HEK293 (cell line): ENCODE results near the gene RCL1.

Source experiments
- CTCF ChIA-PET: fragments of 350-600 bp; formaldehyde crosslinking; extraction: SDS; loops from one replicate; lab custom pipeline; 2021; ENCODE audit warnings: antibody characterized with exemption; lab: Yijun Ruan, JAX
- POLR2A ChIA-PET: fragments of 300-600 bp; formaldehyde crosslinking; extraction: SDS; loops from one replicate; lab custom pipeline; 2020; ENCODE audit warnings: antibody characterized with exemption, inconsistent platforms; lab: Yijun Ruan, JAX
- H3K27ac ChIP-seq: fragments of 200-500 bp; sonication (Bioruptor generic); 2 replicates; pipeline ENCODE4 v1.5.1; 2014; ENCODE audit warnings: low read depth, low read length, control low read depth, inconsistent platforms; ENCODE audit errors: extremely low read depth
- H3K36me3 ChIP-seq, 2 experiments: fragments of 200-500 bp in 1 of 2; sonication (Bioruptor generic) in 1 of 2; 1 replicate in 1 of 2; 2 replicates in 1 of 2; pipeline ENCODE4 v1.5.1; 2014 to 2017; ENCODE audit warnings: inconsistent platforms in 2 of 2, low read length in 2 of 2; ENCODE audit not compliant: control insufficient read depth in 2 of 2, insufficient read depth in 1 of 2
- H3K4me1 ChIP-seq: fragments of 200-500 bp; sonication (Bioruptor generic); 2 replicates; pipeline ENCODE4 v1.5.1; 2014; ENCODE audit warnings: mild to moderate bottlenecking, low read length, inconsistent platforms; ENCODE audit not compliant: control insufficient read depth, insufficient read depth
- H3K4me3 ChIP-seq: 2 replicates; pipeline ENCODE4 v1.5.1; 2011; ENCODE audit warnings: low read depth, mild to moderate bottlenecking, control low read depth, low read length, moderate library complexity
- H3K9me3 ChIP-seq: fragments of 200-500 bp; sonication (Bioruptor generic); 2 replicates; pipeline ENCODE4 v1.5.1; 2014; ENCODE audit warnings: low read depth, low read length, inconsistent platforms; ENCODE audit not compliant: control insufficient read depth, insufficient read depth
- GLIS1 ChIP-seq: fragments of 450-650 bp; formaldehyde crosslinking; IDR thresholded peaks from 2 replicates; pipeline ENCODE4 v1.5.1; 2016; ENCODE audit warnings: missing biosample characterization, missing genetic modification characterization
- ZFP3 ChIP-seq: fragments of 450-650 bp; formaldehyde crosslinking; IDR thresholded peaks from 2 replicates; pipeline ENCODE4 v1.5.1; 2016; ENCODE audit warnings: low read depth, missing biosample characterization, missing genetic modification characterization
- ZIC2 ChIP-seq: fragments of 450-650 bp; formaldehyde crosslinking; IDR thresholded peaks from 2 replicates; pipeline ENCODE4 v1.5.1; 2016; ENCODE audit warnings: missing biosample characterization, missing genetic modification characterization
- ZNF121 ChIP-seq: fragments of 450-650 bp; formaldehyde crosslinking; IDR thresholded peaks from 2 replicates; pipeline ENCODE4 v1.5.1; 2016; ENCODE audit warnings: missing biosample characterization, missing genetic modification characterization
- ZNF214 ChIP-seq: fragments of 450-650 bp; formaldehyde crosslinking; IDR thresholded peaks from 2 replicates; pipeline ENCODE4 v1.5.1; 2017; ENCODE audit warnings: missing biosample characterization, mild to moderate bottlenecking, missing genetic modification characterization, borderline replicate concordance
- TF ChIP-seq, protein P1 (sequence below): fragments of 450-650 bp; formaldehyde crosslinking; IDR thresholded peaks from 2 replicates; pipeline ENCODE4 v1.5.1; 2016; ENCODE audit warnings: missing biosample characterization, missing genetic modification characterization
- TF ChIP-seq, protein P2 (sequence below): fragments of 450-650 bp; formaldehyde crosslinking; IDR thresholded peaks from 2 replicates; pipeline ENCODE4 v1.5.1; 2016; ENCODE audit warnings: missing biosample characterization, missing genetic modification characterization, low read depth
- TF ChIP-seq, protein P3 (sequence below): fragments of 450-650 bp; formaldehyde crosslinking; conservative IDR thresholded peaks from 2 replicates; pipeline ENCODE4 v1.5.1; 2016; ENCODE audit warnings: low read depth, missing biosample characterization, missing genetic modification characterization
- TF ChIP-seq, protein P4 (sequence below): fragments of 450-650 bp; formaldehyde crosslinking; IDR thresholded peaks from 2 replicates; pipeline ENCODE4 v1.5.1; 2017; ENCODE audit warnings: missing biosample characterization, missing genetic modification characterization
- TF ChIP-seq, protein P5 (sequence below): fragments of 450-650 bp; formaldehyde crosslinking; IDR thresholded peaks from 2 replicates; pipeline ENCODE4 v1.5.0; 2017; ENCODE audit warnings: missing biosample characterization, missing genetic modification characterization, borderline replicate concordance

Gene RCL1

DNA sequence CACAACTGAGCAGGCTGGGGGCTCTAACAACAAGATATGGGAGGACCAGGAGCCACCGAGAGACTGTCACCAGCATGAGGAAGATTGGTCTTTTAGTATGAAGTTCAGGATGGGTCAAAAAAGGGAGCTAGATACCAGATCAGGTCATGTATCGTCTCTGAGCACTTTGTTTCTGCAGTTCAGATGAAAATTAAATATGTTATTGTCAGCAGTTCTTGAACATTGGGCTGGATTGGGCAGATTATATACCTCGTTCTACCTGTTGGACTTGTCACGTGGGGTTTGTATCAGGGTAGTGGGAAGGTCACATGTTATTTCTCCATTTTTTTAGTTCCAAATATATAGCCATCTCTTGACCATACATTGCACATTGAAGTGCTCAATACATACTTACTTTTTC lies 47.3 kb downstream of the RCL1 start (continued):
- TF ChIP-seq, protein P1, sequence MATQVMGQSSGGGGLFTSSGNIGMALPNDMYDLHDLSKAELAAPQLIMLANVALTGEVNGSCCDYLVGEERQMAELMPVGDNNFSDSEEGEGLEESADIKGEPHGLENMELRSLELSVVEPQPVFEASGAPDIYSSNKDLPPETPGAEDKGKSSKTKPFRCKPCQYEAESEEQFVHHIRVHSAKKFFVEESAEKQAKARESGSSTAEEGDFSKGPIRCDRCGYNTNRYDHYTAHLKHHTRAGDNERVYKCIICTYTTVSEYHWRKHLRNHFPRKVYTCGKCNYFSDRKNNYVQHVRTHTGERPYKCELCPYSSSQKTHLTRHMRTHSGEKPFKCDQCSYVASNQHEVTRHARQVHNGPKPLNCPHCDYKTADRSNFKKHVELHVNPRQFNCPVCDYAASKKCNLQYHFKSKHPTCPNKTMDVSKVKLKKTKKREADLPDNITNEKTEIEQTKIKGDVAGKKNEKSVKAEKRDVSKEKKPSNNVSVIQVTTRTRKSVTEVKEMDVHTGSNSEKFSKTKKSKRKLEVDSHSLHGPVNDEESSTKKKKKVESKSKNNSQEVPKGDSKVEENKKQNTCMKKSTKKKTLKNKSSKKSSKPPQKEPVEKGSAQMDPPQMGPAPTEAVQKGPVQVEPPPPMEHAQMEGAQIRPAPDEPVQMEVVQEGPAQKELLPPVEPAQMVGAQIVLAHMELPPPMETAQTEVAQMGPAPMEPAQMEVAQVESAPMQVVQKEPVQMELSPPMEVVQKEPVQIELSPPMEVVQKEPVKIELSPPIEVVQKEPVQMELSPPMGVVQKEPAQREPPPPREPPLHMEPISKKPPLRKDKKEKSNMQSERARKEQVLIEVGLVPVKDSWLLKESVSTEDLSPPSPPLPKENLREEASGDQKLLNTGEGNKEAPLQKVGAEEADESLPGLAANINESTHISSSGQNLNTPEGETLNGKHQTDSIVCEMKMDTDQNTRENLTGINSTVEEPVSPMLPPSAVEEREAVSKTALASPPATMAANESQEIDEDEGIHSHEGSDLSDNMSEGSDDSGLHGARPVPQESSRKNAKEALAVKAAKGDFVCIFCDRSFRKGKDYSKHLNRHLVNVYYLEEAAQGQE (tag by site-specific recombination), result no peak
- TF ChIP-seq ZFP3 (tag by site-specific recombination) (no peak), GLIS1 (tag by site-specific recombination) (no peak), ZIC2 (tag by site-specific recombination) (no peak), ZNF121 (no peak)
- TF ChIP-seq, protein P2, sequence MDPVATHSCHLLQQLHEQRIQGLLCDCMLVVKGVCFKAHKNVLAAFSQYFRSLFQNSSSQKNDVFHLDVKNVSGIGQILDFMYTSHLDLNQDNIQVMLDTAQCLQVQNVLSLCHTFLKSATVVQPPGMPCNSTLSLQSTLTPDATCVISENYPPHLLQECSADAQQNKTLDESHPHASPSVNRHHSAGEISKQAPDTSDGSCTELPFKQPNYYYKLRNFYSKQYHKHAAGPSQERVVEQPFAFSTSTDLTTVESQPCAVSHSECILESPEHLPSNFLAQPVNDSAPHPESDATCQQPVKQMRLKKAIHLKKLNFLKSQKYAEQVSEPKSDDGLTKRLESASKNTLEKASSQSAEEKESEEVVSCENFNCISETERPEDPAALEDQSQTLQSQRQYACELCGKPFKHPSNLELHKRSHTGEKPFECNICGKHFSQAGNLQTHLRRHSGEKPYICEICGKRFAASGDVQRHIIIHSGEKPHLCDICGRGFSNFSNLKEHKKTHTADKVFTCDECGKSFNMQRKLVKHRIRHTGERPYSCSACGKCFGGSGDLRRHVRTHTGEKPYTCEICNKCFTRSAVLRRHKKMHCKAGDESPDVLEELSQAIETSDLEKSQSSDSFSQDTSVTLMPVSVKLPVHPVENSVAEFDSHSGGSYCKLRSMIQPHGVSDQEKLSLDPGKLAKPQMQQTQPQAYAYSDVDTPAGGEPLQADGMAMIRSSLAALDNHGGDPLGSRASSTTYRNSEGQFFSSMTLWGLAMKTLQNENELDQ (tag by site-specific recombination), result no peak
- TF ChIP-seq, protein P3, sequence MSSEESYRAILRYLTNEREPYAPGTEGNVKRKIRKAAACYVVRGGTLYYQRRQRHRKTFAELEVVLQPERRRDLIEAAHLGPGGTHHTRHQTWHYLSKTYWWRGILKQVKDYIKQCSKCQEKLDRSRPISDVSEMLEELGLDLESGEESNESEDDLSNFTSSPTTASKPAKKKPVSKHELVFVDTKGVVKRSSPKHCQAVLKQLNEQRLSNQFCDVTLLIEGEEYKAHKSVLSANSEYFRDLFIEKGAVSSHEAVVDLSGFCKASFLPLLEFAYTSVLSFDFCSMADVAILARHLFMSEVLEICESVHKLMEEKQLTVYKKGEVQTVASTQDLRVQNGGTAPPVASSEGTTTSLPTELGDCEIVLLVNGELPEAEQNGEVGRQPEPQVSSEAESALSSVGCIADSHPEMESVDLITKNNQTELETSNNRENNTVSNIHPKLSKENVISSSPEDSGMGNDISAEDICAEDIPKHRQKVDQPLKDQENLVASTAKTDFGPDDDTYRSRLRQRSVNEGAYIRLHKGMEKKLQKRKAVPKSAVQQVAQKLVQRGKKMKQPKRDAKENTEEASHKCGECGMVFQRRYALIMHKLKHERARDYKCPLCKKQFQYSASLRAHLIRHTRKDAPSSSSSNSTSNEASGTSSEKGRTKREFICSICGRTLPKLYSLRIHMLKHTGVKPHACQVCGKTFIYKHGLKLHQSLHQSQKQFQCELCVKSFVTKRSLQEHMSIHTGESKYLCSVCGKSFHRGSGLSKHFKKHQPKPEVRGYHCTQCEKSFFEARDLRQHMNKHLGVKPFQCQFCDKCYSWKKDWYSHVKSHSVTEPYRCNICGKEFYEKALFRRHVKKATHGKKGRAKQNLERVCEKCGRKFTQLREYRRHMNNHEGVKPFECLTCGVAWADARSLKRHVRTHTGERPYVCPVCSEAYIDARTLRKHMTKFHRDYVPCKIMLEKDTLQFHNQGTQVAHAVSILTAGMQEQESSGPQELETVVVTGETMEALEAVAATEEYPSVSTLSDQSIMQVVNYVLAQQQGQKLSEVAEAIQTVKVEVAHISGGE (tag by site-specific recombination), result no peak
- TF ChIP-seq, protein P4, sequence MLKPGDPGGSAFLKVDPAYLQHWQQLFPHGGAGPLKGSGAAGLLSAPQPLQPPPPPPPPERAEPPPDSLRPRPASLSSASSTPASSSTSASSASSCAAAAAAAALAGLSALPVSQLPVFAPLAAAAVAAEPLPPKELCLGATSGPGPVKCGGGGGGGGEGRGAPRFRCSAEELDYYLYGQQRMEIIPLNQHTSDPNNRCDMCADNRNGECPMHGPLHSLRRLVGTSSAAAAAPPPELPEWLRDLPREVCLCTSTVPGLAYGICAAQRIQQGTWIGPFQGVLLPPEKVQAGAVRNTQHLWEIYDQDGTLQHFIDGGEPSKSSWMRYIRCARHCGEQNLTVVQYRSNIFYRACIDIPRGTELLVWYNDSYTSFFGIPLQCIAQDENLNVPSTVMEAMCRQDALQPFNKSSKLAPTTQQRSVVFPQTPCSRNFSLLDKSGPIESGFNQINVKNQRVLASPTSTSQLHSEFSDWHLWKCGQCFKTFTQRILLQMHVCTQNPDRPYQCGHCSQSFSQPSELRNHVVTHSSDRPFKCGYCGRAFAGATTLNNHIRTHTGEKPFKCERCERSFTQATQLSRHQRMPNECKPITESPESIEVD (tag by site-specific recombination), result no peak

DNA sequence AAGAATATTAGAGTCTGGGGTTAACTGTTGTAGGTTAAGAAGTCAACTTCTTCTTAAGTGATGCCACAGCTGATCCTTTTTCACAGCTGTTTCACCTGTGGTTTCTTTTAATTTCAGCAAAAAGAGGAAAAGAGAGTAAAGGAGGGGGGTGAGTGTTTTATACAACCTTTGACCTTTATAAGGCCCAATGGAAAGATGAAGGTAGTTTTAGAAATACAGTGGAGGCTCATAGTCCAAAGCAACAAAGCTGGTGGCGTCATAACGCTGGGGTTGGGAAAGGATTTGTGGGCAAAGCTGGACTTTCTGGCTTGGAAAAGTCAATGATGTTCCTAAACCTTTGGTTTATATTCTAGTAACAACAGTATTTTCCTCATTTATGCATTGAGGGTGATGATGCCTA lies 49.5 kb downstream of the RCL1 start:
- Histone ChIP-seq H3K9me3 (no peaks in the 10 kb centered on the region), H3K27ac (no peak overlapping the region), H3K4me1 (no peaks in the 10 kb centered on the region), H3K36me3 (peaks cover 5 to 60% of the 10 kb centered on the region in 2 experiments; a peak in 2 of 3 replicates), H3K4me3 (no peak overlapping the region)
- ChIA-PET POLR2A (no interaction called here), CTCF (no interaction called here)
- TF ChIP-seq ZNF214 (tag by site-specific recombination), result no peak
- TF ChIP-seq, protein P5, sequence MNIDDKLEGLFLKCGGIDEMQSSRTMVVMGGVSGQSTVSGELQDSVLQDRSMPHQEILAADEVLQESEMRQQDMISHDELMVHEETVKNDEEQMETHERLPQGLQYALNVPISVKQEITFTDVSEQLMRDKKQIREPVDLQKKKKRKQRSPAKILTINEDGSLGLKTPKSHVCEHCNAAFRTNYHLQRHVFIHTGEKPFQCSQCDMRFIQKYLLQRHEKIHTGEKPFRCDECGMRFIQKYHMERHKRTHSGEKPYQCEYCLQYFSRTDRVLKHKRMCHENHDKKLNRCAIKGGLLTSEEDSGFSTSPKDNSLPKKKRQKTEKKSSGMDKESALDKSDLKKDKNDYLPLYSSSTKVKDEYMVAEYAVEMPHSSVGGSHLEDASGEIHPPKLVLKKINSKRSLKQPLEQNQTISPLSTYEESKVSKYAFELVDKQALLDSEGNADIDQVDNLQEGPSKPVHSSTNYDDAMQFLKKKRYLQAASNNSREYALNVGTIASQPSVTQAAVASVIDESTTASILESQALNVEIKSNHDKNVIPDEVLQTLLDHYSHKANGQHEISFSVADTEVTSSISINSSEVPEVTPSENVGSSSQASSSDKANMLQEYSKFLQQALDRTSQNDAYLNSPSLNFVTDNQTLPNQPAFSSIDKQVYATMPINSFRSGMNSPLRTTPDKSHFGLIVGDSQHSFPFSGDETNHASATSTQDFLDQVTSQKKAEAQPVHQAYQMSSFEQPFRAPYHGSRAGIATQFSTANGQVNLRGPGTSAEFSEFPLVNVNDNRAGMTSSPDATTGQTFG (tag by site-specific recombination), result no peak
